Suprapubic skin (tissue), 4 donors: Measurements from ENCODE around the gene TXNDC15. TPM values are rescaled to one million over a fixed set of nuclear protein-coding genes. Genes with fewer than 3 reads are reported as not detected.
"Not testable (repeated sequence)": the region's sequence is repeated elsewhere in the genome, so short reads cannot be mapped to it uniquely, and the experiment has no call there.

Source experiments
- DNase-seq, 2 donors: peaks; one replicate each; pipeline ENCODE4 v3.0.0-alpha.2; 2019; ENCODE audit warnings: low spot score in 2 of 2
- H3K27ac ChIP-seq: fragments of 200-600 bp; sonication (generic); one replicate; pipeline ENCODE4 v1.5.1; 2019
- H3K27me3 ChIP-seq: fragments of 200-600 bp; sonication (generic); one replicate; pipeline ENCODE4 v1.5.1; 2019
- H3K36me3 ChIP-seq: fragments of 200-600 bp; sonication (generic); one replicate; pipeline ENCODE4 v1.5.1; 2019
- H3K4me1 ChIP-seq: fragments of 200-600 bp; sonication (generic); one replicate; pipeline ENCODE4 v1.5.1; 2019
- H3K4me3 ChIP-seq: fragments of 200-600 bp; sonication (generic); one replicate; pipeline ENCODE4 v1.5.1; 2019; ENCODE audit warnings: mild to moderate bottlenecking
- H3K9me3 ChIP-seq: fragments of 200-600 bp; sonication (generic); one replicate; pipeline ENCODE4 v1.5.1; 2019
- EP300 ChIP-seq: sonication (generic); formaldehyde crosslinking; IDR thresholded peaks from one replicate; pipeline ENCODE4 v1.6.1; 2017; ENCODE audit warnings: antibody characterized with exemption
- POLR2A ChIP-seq, 2 donors: fragments of 450-650 bp; IDR thresholded peaks; one replicate each; pipeline ENCODE4 v1.6.1; 2017; ENCODE audit warnings: antibody characterized with exemption in 2 of 2, mild to moderate bottlenecking in 2 of 2, moderate library complexity in 2 of 2
- POLR2AphosphoS5 ChIP-seq, 3 donors: sonication (generic); formaldehyde crosslinking; IDR thresholded peaks; one replicate each; pipeline ENCODE4 v1.6.1; 2017; ENCODE audit warnings: antibody characterized with exemption in 3 of 3
- WGBS: methylation state at CpG from one replicate; pipeline ENCODE4 v1.1.5; 2018; 5-methylcytosine and 5-hydroxymethylcytosine counted together
- total RNA-seq, 4 donors: library from RNA; depleted of rRNA; stranded (reverse); fragments of >200 nt; gene quantifications; one replicate each; pipeline ENCODE4 v1.1.0, GENCODE V29; 2016
- TF ChIP-seq, protein P1 (sequence below), 2 donors: fragments of 200-600 bp in 1 of 2; fragments of 450-650 bp in 1 of 2; sonication (generic) in 1 of 2; IDR thresholded peaks; one replicate each; pipeline ENCODE4 v1.5.1; 2016 to 2019; ENCODE audit warnings: antibody characterized with exemption in 2 of 2, mild to moderate bottlenecking in 1 of 2, moderate library complexity in 1 of 2

TXNDC15 gene
- total RNA-seq, 4 donors from 2014 or later = 31.9 to 74.4 (median 37.8) TPM

DNA sequence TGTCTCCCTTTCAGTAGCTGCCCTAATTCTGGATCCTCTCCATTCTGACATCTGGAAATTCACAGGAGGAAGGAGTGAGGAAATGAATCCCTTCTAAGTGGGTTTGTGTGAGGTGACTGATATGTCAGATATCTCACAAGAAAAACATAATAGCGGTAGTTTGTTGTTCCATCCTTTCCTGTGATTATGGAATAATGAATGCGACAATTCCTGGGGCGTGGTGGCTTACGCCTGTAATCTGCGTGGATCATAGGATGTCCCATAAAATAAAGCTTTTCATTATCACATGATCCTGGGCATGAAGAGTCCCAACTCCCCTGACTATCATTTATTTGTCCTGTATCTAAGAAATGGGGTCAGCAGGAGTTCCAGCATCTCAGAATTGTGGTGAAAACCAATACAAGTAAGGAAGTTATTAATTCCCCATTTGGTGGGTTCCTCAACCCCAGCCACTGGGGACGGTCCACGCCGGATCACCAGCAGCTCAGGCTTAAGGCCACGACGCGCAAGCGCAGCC lies 28.8 kb upstream of the TXNDC15 start:
- TF ChIP-seq POLR2AphosphoS5 (IDR thresholded peaks at IDR 0.05) = no peak
- TF ChIP-seq EP300 = no peak
- TF ChIP-seq POLR2A (IDR thresholded peaks at IDR 0.05) = no peak
- TF ChIP-seq, protein P1, sequence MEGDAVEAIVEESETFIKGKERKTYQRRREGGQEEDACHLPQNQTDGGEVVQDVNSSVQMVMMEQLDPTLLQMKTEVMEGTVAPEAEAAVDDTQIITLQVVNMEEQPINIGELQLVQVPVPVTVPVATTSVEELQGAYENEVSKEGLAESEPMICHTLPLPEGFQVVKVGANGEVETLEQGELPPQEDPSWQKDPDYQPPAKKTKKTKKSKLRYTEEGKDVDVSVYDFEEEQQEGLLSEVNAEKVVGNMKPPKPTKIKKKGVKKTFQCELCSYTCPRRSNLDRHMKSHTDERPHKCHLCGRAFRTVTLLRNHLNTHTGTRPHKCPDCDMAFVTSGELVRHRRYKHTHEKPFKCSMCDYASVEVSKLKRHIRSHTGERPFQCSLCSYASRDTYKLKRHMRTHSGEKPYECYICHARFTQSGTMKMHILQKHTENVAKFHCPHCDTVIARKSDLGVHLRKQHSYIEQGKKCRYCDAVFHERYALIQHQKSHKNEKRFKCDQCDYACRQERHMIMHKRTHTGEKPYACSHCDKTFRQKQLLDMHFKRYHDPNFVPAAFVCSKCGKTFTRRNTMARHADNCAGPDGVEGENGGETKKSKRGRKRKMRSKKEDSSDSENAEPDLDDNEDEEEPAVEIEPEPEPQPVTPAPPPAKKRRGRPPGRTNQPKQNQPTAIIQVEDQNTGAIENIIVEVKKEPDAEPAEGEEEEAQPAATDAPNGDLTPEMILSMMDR (IDR thresholded peaks at IDR 0.05) = no peak
- H3K36me3 ChIP-seq = peaks cover 6% of the 10 kb centered on the region
- DNase-seq = no peak
- WGBS = 6% methylated on average over 12 of the region's 12 CpGs
- H3K4me1 ChIP-seq = peaks cover 31% of the 10 kb centered on the region
- H3K27ac ChIP-seq = peak overlapping the region; percentile 94
- peak overlapping the region; percentile 76 for H3K4me3 ChIP-seq
- H3K27me3 ChIP-seq = no peaks in the 10 kb centered on the region
- no peaks in the 10 kb centered on the region for H3K9me3 ChIP-seq

DNA sequence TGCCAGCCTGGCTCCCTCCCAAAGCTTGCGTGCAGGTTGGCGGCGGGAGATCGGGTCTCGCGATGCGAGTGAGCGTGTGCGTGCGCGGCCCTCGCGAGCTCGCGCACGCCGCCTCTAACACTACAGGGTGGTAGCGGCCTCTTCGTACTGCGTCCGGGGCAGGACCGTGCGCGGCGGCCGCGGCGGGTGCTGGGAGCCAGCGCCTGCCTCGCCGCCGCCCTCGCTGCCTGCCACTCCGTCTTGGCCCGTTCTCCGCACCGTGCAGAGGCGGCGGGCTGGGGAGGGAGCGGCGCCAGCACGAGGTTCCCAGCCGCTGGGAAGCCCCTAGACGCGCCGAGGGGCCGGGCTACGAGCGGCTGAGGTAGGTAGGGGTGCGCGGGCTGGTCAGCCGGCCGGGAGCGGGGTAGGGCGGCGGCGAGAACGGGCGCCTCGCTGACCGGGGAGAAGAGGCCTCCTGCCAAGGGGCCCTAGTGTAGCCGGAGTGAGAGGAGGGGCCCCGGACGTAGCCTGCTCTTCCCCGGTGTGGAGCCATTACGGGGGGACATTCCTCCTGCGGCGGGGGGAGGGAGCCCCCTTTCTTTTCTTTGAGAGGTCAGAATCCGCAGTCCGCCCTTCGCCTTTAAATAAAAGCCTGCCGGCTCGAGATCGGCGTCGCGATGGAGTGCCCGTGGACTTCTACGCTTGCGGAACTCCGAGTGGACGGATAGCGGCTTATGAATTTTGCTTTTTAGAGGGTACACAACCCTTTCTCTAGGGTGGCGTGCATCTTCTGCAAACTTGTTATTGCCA lies 28.1 kb upstream of the TXNDC15 start, which contains the start of gene C5orf24:
Gene C5orf24, plus strand, starts transcription at position 117 of the 789 bp plus-strand sequence. CDS start 8,933 bp downstream, outside the sequence.
- WGBS = under 1% methylated on average over 16 of the region's 84 CpGs
- peak within 1 kb of the TSS; percentile 94 for H3K27ac ChIP-seq
- H3K4me1 ChIP-seq = peaks cover 31% of the 10 kb centered on the region
- H3K27me3 ChIP-seq = no peaks in the 10 kb centered on the region
- peaks cover 4% of the 10 kb centered on the region for H3K36me3 ChIP-seq
- DNase-seq = peak; percentile 95 to 96
- TF ChIP-seq POLR2A (IDR thresholded peaks at IDR 0.05) (peak; percentile 51 to 88), POLR2AphosphoS5 (IDR thresholded peaks at IDR 0.05) (peak in 2 of 3 donors; percentile 13 to 61), EP300 (no peak)
- H3K4me3 ChIP-seq = peak within 1 kb of the TSS; percentile 76
- no peaks in the 10 kb centered on the region for H3K9me3 ChIP-seq

DNA sequence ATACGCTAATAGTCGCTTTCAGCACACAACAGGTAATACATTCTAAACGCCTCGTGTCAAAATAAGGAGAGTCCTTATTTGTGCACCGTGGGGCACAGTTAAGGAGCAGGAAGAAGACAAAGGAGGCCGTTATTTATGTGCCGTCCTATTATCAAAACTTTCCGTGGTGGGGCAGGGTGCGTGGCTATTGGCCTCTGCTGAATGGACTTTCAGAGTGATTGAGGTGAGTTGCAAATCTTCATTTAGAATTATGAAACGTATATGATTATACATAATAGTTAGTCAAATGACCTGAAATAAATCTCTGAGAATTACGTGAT lies 27.6 kb upstream of the TXNDC15 start:
- Histone ChIP-seq H3K4me1 (peaks cover 37% of the 10 kb centered on the region), H3K9me3 (no peaks in the 10 kb centered on the region), H3K27me3 (no peaks in the 10 kb centered on the region), H3K36me3 (peaks cover 4% of the 10 kb centered on the region), H3K4me3 (peak overlapping the region; percentile 76), H3K27ac (peak overlapping the region; percentile 94)
- no peak for TF ChIP-seq POLR2AphosphoS5 (IDR thresholded peaks at IDR 0.05)
- no peak for TF ChIP-seq POLR2A (IDR thresholded peaks at IDR 0.05)
- TF ChIP-seq EP300 = no peak
- TF ChIP-seq, protein P1 (IDR thresholded peaks at IDR 0.05) = no peak
- WGBS = under 1% methylated on average over 11 of the region's 11 CpGs
- DNase-seq = no peak

DNA sequence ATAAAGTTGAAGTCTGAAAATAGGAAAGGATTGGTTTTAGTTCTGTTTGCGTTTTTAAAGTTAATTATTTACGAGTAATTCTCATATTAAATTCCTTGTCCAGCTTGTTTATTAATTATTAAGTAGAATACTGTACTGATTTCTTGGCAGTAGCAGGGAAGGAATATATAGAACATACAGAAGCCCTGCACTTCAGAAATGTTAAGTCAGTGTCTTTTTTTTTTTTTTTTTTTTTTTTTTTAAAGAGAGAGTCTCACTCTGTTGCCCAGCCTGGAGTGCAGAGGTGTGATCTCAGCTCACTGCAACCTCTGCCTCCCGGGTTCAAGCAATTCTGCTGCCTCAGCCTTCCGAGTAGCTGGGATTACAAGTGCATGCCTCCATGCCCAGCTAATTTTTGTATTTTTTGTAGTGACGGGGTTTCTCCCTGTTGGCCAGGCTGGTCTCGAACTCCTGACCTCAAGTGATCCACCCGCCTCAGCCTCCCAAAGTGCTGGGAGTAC lies 24.7 kb upstream of the TXNDC15 start:
- H3K27ac ChIP-seq, H3K4me3 ChIP-seq, DNase-seq, H3K9me3 ChIP-seq, H3K27me3 ChIP-seq: not testable (repeated sequence)
- Histone ChIP-seq H3K36me3 (peaks cover 12% of the 10 kb centered on the region), H3K4me1 (peaks cover 37% of the 10 kb centered on the region)
- WGBS = 86% methylated on average over 7 of the region's 7 CpGs

DNA sequence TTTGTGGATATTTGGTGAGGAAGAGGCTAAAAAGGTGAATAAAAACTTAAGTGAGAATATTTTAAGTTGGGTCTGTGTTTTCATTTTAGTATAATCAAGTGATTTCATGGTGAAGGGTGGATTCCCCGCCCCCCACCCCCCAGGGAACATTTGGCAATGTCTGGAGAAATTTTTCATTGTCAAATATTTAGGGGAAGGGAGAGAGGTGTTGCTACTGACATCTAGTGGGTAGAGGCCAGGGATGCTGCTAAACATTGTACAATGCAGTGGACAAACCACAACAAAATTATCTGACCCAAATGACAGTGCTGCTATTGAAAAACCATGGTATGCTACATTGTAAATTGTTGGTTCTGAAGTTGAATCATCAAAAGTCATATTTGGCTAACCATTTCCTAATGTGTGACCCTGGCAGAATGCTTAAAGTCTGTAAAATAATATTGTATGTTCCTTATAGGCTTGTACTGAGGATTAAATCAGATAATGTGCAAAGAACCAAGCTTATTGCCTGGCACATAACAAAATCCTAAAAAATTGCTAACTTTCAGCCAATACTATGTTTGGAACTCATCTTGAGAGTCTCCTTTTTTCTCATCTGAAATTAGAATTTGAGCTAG lies 22.8 kb upstream of the TXNDC15 start:
- Histone ChIP-seq H3K36me3 (peaks cover 30% of the 10 kb centered on the region), H3K4me1 (peaks cover 30% of the 10 kb centered on the region), H3K27me3 (no peaks in the 10 kb centered on the region), H3K27ac (no peak overlapping the region), H3K9me3 (no peaks in the 10 kb centered on the region), H3K4me3 (no peak overlapping the region)
- 48% methylated on average over 1 of the region's 1 CpG for WGBS
- DNase-seq = no peak
- TF ChIP-seq EP300 = no peak
- no peak for TF ChIP-seq POLR2A (IDR thresholded peaks at IDR 0.05)
- TF ChIP-seq POLR2AphosphoS5 (IDR thresholded peaks at IDR 0.05) = no peak
- TF ChIP-seq, protein P1 (IDR thresholded peaks at IDR 0.05) = peak; percentile 2 to 20

DNA sequence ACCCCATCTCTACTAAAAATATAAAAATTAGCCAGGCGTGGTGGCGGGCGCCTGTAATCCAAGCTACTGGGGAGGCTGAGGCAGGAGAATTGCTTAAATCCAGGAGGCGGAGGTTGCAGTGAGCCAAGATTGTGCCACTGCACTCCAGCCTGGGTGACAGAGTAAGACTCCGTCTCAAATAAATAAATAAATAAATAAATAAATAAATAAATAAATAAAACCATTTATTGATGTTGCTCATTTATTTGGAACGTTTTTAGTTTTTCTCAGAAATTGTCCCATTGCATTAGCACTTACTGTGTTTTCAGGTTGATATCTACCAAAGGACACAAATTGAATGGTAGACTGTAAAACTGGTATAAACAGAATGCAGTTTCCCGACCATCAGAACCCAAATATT lies 17.7 kb upstream of the TXNDC15 start:
- DNase-seq, H3K4me3 ChIP-seq, H3K9me3 ChIP-seq, H3K4me1 ChIP-seq, H3K27me3 ChIP-seq, H3K27ac ChIP-seq: not testable (repeated sequence)
- 91% methylated on average over 7 of the region's 7 CpGs for WGBS
- H3K36me3 ChIP-seq = peaks cover 55% of the 10 kb centered on the region
